ENCODE results near the gene OR6Y1. TPM values are rescaled to one million over a fixed set of nuclear protein-coding genes. Genes with fewer than 3 reads are reported as not detected.

The OR6Y1 gene, protein sequence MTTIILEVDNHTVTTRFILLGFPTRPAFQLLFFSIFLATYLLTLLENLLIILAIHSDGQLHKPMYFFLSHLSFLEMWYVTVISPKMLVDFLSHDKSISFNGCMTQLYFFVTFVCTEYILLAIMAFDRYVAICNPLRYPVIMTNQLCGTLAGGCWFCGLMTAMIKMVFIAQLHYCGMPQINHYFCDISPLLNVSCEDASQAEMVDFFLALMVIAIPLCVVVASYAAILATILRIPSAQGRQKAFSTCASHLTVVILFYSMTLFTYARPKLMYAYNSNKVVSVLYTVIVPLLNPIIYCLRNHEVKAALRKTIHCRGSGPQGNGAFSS
- total RNA-seq (2022) (not detected in 2 replicates), Bru-seq, nascent RNA (not detected), BruChase-seq, experiment 1, labeled RNA remaining after a 6-hour chase (not detected), BruChase-seq, experiment 2, labeled RNA remaining after a 2-hour chase (not detected)
- long read RNA-seq: 0 reads

DNA sequence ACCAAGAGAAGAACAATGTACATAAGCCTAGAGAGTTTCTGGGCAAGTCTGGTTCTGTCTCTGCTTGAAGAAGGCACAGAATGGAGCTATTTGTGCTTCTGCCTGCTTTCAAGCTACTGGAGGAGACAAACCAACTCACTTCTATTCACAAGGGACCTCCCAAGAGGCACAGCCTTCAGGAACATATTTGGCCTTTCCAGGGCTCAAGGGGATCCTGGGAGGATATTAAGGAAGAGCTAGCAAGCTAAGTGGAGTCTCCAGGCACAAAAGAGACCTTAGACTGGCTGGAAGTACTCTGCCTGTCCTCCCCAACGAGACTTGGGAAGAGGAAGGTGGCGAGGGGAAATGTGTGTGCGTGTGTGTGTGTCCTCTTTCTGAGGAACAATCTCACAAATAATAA lies at the start of gene OR6Y1:
Gene OR6Y1 (minus strand): TSS at position 54 of the 400 bp plus-strand sequence. CDS start 6,300 bp downstream, outside the sequence.
- no peak for DNase-seq
- H3K27ac Mint-ChIP-seq (ENCODE audit: unreplicated experiment): no peak within 1 kb of the TSS
- no peak within 1 kb of the TSS for H3K4me3 Mint-ChIP-seq (ENCODE audit: low read depth, unreplicated experiment)
- no peaks in the 10 kb centered on the region for H3K36me3 Mint-ChIP-seq (ENCODE audit: insufficient read depth, unreplicated experiment)
- no TSS peak for BruUV-seq (replicated peaks)
- peaks cover 3% of the 10 kb centered on the region for H3K9me3 Mint-ChIP-seq (ENCODE audit: low read depth, unreplicated experiment)
- H3K27me3 Mint-ChIP-seq (ENCODE audit: unreplicated experiment): peaks cover 20% of the 10 kb centered on the region
- no peaks in the 10 kb centered on the region for H3K4me1 Mint-ChIP-seq (ENCODE audit: low read depth, unreplicated experiment)
- TF ChIP-seq, protein P1, sequence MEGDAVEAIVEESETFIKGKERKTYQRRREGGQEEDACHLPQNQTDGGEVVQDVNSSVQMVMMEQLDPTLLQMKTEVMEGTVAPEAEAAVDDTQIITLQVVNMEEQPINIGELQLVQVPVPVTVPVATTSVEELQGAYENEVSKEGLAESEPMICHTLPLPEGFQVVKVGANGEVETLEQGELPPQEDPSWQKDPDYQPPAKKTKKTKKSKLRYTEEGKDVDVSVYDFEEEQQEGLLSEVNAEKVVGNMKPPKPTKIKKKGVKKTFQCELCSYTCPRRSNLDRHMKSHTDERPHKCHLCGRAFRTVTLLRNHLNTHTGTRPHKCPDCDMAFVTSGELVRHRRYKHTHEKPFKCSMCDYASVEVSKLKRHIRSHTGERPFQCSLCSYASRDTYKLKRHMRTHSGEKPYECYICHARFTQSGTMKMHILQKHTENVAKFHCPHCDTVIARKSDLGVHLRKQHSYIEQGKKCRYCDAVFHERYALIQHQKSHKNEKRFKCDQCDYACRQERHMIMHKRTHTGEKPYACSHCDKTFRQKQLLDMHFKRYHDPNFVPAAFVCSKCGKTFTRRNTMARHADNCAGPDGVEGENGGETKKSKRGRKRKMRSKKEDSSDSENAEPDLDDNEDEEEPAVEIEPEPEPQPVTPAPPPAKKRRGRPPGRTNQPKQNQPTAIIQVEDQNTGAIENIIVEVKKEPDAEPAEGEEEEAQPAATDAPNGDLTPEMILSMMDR (IDR thresholded peaks at IDR 0.05; ENCODE audit: unreplicated experiment): no peak
- intact Hi-C loops (cut with micrococcal nuclease; ENCODE audit: unreplicated experiment): no loop called here
- CTCF ChIA-PET: no interaction called here

DNA sequence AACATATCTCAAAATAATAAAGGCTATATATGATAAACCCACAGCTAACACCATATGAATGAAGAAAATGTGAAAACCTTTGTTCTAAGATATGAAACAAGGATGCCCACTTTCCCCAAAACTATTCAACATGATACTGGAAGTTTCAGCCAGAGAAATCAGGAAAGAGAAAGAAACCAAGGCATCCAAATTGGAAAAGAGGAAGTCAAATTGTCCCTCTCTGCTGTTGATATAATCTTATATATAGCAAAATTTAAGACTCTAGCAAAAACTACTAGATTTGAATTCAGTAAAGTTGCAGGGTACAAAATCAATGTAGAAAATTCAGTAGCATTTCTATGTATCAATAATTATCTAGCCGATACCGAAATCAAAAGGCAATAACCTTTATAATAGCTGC lies 46.5 kb upstream of the OR6Y1 start:
- no peaks in the 10 kb centered on the region for H3K4me1 Mint-ChIP-seq (ENCODE audit: low read depth, unreplicated experiment)
- peaks cover 10% of the 10 kb centered on the region for H3K9me3 Mint-ChIP-seq (ENCODE audit: low read depth, unreplicated experiment)
- intact Hi-C loops (cut with micrococcal nuclease; ENCODE audit: unreplicated experiment): no loop called here
- no peak overlapping the region for H3K27ac Mint-ChIP-seq (ENCODE audit: unreplicated experiment)
- H3K27me3 Mint-ChIP-seq (ENCODE audit: unreplicated experiment): peaks cover 14% of the 10 kb centered on the region
- BruUV-seq (replicated peaks): no TSS peak
- no peaks in the 10 kb centered on the region for H3K36me3 Mint-ChIP-seq (ENCODE audit: insufficient read depth, unreplicated experiment)
- DNase-seq: no peak
- TF ChIP-seq, protein P1 (IDR thresholded peaks at IDR 0.05; ENCODE audit: unreplicated experiment): no peak
- CTCF ChIA-PET: no interaction called here
- H3K4me3 Mint-ChIP-seq (ENCODE audit: low read depth, unreplicated experiment): no peak overlapping the region

DNA sequence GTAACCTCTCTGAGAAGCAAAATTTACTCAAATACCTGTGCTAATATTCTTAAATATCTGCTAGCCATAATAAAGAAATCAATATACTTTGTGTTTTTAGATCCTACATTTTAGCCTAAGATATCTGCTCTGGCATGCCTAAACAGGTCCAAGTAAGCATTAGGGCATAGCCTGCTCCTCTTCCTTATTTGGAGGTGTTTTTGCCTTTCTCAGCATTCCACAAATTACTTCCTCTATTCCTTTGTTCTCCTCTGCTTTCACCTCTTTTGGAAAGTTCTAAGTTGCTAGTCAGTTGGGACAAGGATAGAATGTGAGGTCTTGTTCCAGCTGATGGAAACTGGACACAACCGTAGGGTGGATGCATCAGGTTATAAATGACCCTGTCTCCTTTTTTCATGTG lies 32.7 kb upstream of the OR6Y1 start:
- Mint-ChIP-seq H3K27me3 (ENCODE audit: unreplicated experiment) (no peaks in the 10 kb centered on the region), H3K27ac (ENCODE audit: unreplicated experiment) (no peak overlapping the region), H3K4me1 (ENCODE audit: low read depth, unreplicated experiment) (no peaks in the 10 kb centered on the region), H3K4me3 (ENCODE audit: low read depth, unreplicated experiment) (no peak overlapping the region), H3K9me3 (ENCODE audit: low read depth, unreplicated experiment) (peaks cover 8% of the 10 kb centered on the region), H3K36me3 (ENCODE audit: insufficient read depth, unreplicated experiment) (no peaks in the 10 kb centered on the region)
- BruUV-seq (replicated peaks): no TSS peak
- intact Hi-C loops (cut with micrococcal nuclease; ENCODE audit: unreplicated experiment): no loop called here
- TF ChIP-seq, protein P1 (IDR thresholded peaks at IDR 0.05; ENCODE audit: unreplicated experiment): no peak
- DNase-seq: no peak
- CTCF ChIA-PET: no interaction called here

DNA sequence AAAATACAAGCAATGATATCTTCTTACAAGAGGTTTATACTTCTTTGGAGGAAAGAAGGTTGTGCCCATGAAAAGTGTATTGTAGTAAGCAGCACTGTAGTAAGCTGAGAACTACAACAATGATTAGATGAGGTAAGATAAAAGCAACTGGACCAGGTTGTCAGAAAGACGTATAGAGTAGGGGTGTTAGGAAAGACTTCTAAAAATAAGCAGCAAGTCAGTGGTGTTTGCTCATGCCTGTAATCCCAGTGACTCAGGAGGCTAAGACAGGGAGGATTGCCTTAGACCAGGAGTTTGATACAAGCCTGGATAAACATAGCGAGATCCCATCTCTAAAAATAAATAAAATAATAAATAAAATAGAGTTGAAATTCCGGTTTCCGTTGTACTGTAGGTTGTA lies 29.8 kb upstream of the OR6Y1 start:
- CTCF ChIA-PET: no interaction called here
- no peak overlapping the region for H3K27ac Mint-ChIP-seq (ENCODE audit: unreplicated experiment)

More for the DNA sequence above, 29.8 kb upstream of the OR6Y1 start:
- no peak for DNase-seq
- BruUV-seq (replicated peaks): no TSS peak
- Mint-ChIP-seq H3K27me3 (ENCODE audit: unreplicated experiment) (no peaks in the 10 kb centered on the region), H3K4me3 (ENCODE audit: low read depth, unreplicated experiment) (no peak overlapping the region), H3K4me1 (ENCODE audit: low read depth, unreplicated experiment) (no peaks in the 10 kb centered on the region), H3K36me3 (ENCODE audit: insufficient read depth, unreplicated experiment) (no peaks in the 10 kb centered on the region), H3K9me3 (ENCODE audit: low read depth, unreplicated experiment) (peaks cover 6% of the 10 kb centered on the region)
- TF ChIP-seq, protein P1 (IDR thresholded peaks at IDR 0.05; ENCODE audit: unreplicated experiment): no peak
- intact Hi-C loops (cut with micrococcal nuclease; ENCODE audit: unreplicated experiment): no loop called here
